HG02642 (cell line): Measurements from ENCODE around the gene THBS3.
A peak's percentile ranks its signal among the peaks of the same experiment; 100 is the strongest.
"Not testable (repeated sequence)": the region's sequence is repeated elsewhere in the genome, so short reads cannot be mapped to it uniquely, and the experiment has no call there.

Experiments
- ATAC-seq: cut with Tn5 transposase; IDR thresholded peaks from one replicate; pipeline ENCODE4 v1.9.1; 2021; ENCODE audit warnings: mild to moderate bottlenecking; ENCODE audit not compliant: unreplicated experiment, poor library complexity

THBS3 gene

DNA sequence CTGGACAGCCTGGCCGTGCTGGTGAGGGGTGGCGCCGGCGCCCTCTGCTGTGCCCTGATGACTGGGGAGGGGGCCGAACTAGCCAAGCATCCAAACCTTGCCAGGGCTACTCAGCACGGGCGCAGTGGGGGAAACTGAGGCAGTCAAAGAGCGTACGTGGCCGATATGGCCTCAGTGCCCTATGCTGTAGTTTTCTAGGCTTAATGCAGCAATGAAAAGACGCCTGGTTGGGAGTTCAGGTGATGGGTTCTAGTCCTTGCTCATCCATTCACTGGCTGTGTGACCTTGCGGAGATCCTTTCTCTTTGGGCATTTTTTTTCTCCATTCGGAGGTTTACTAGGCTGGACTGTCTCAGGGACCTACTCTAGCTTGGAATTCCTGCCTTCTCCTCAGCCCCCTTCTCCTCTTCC lies 1.6 kb upstream of the THBS3 start:
- ATAC-seq, result no peak

DNA sequence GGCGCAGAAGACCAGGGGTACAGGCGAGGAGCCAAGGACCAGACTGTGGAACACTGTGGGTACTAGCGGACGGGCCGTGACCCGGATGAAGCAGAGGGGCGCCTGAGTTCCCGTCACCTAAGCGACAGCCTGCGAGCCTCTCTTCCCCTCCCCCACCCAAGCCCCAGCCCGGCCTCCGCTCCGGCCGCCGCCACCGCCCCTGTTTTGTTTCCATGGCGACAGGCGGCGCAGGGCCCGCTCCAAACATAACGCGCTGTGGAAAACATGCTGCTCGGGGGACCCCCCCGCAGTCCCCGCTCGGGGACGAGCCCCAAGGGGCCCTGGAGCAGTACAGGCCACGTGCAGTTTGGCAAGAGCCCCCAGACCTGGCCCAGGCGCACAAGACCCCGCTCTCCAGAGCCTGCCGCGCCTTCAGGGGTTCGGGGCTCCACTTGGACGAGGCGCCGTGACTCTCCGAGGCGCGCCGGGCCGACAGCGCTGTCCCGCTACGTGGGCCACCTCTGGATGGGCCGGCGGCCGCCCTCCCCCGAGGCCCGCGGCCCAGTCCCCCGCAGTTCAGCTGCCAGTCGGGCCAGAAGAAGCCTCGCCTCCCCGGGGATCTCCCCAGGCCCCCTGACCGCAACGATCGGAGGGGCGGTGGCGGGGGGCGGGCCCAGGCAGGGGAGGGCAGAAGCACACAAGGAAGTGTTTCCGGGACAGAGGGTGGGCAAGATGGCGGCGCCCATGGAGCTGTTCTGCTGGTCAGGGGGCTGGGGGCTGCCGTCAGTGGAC lies 1.0 kb upstream of the THBS3 start, which contains the start of gene MTX1:
Gene MTX1, plus strand, starts transcription at position 155 of the 771 bp plus-strand sequence. Its CDS starts 110 bp downstream, at position 265.
- ATAC-seq, result peak; percentile 76

DNA sequence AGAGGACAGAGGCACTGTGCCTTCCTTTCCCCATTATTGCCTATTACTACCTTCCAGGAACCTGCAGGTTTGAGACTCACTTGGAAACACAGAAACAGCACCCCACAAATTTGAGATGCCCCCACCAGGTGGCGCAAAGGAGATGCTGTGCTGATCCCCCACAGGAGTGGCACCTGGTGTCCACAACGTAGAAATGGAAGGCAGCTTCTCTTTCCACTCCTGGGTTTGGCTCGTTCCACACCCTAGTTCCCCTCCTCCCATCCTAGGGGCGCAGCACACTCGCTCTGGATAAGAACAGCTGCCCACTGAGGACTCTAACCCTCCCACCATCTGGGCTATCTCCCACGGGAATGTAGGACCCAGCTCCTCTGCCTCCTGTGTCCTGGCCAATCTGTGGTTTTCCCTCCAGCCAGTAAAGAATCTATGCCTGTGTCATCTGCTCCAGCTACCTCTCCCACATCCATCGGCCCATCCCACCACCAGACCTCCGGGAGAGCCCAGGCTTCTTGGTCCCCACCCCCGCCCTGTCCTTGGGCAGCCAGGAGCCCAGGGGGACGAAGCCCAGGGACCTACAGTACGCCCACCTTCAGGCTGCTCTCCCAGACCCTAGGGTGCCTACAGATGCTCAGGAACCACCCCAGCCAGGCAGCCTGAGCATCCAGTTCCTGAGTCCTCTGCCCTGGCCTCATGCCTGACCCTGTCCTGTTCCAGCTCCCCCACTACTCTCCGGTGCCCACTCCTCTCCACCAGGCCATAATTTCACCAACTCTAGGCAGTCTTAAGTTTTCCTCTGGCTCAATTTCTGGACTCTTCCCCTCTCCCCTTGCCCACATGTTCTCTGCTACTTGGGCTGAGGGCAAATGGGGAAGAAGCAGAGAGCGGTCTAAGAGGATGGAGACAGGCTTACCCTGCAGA lies 549 bp downstream of the THBS3 start:
- ATAC-seq, result no peak

DNA sequence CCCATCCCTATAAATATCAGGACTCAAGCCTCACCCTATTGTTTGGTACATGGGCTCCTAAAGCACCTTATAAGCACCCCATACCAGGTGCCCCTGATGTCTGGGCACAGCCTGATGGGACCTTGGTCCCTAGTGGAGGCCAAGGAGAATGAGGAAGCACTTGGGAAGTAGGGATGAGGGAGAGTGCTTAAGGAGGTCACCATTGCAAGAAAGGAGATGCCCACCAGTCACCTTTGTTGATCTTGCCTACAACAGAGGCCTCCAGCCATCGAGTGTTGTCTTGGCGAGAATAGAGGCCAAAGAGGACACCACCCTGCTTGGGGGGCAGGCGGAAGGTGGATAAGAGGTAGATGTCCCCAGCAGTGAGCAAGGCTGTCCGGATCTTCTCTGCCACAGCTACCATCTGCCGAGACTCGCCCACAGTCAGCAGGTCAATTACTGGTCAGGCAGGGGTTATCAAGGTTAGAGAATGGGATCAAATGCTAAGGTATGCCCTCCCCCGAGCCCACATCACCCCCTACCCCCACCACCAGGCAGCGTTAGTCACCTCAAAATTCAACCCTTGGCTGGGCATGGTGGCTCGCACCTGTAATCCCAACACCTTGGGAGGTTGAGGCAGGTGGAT lies 1.6 kb downstream of the THBS3 start:
- ATAC-seq, result no peak

DNA sequence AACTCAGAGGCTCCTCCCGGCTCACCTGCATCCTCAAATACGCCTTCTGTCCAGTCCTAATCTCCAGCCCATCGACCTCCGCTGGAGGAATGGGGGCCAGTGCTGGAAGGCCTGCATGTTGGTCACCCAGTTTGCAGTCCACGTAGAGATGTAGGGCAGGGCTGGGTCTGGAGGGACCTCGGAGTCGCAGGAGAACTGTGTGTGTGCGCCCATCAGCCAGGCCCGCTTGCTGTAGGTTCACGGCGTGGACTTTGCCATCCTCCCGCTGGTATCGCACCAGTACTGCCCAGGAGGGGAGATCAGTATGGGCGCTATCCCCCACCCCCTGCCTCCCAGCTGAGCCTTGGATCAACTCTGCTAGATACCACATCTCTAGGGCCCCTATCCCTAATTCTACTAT lies 2.7 kb downstream of the THBS3 start:
- ATAC-seq, result no peak

DNA sequence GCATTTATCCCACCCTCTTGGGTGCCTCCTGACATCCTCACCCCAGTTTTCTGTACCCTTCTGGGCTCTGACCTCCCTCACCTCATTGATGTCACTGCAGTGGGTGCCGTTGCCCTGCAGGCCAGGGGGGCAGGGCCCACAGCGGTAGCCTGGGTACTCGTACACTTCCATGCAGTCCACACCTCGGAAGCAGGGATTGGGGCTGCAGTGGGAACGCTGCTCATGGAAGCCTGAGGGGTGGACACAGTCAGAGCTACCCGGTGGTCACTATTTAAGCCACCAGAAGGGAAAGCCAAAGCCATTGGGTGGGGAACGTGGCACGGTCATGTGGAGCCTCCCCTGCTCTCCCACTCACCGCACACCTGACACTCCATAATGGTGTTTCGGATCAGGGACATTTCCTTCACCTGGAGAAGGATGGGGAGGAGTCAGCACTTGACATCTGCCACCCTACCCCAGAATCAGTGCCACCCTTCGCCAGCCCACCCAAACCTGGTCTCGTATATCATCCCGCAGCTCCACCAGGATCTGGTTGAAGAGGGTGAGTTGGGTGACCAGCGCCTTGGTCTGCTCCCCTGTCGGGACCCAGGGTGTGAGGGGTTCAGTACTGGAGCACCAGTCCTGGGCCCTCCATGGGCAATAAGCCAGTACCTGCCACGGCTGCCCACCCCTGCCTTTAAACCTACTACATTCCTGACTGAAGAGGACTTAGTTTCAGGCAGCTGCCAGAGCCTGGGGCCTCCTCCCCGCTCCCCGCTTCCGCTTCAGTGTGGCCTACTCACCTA lies 4.8 kb downstream of the THBS3 start:
- no peak for ATAC-seq

DNA sequence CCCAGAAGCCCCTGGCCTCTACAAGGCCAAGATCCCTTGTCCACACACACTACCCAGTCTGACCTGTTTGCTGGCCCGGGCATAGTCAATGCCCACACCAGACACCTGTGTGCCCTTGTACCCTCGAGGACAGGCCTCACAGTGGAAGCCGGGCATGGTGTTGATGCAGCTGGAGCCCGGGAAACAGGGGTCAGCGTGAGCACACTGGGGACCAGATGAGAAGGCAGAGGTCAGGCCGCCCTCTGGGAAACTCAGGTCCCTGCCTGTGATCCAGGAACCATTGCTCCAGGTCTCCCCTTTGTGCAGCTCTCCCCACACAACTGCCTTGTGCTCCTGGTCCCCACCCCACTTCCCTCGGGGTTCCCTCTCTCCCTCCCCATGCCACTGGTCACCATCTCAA lies 5.5 kb downstream of the THBS3 start:
- no peak for ATAC-seq

DNA sequence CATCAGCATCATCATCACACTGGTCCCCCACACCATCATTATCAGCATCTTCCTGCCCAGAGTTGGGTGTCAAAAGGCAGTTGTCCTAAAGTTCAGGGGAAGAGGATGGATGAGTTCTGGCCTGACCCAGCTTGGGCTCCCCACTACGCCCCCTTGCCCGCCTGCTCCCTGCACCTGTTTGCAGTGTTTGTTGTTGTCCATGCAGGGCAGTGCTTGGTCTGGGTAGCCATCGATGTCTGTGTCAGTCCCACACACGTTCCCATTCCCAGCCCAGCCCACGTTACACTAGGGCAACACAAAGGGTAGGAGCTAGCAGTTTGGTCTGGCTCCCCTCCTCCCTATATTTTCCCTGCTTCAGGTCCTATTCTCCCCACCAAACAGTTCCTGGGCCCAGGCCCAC lies 6.8 kb downstream of the THBS3 start:
- ATAC-seq, result no peak

DNA sequence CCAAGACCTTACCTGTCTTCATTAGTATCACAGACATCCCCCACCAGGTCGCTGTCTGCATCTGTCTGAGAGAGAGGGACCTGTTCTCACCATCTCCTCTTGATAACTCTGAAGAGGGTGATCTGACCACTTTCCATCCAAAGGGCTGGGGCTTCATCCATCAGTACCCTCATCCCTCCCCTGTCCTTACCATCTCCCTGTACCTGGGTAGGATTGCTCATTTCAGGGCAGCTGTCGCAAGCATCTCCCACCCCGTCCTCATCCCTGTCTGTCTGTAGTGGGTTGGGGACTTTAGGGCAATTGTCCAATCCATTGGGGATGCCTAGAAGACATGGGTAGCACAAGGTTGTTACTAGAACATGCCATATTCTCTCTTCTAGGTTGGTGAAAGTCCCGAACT lies 7.9 kb downstream of the THBS3 start:
- no peak for ATAC-seq

DNA sequence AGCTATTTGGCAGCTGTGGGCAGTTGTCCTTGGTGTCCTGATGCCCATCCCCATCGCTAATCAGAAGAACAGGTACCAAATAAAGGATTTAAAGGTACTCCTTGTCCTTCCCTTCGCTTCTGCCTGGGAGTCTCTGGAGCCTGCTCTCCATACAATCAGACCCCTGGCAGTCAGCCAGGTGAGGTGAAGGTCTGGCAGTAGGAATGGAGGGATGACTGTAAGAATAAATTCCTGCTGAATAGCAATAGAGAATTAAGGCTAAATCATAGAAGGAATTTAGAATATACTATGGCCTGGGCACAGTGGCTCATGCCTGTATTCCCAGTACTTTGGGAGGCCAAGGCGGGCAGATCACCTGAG lies 9.2 kb downstream of the THBS3 start:
- ATAC-seq, result no peak

DNA sequence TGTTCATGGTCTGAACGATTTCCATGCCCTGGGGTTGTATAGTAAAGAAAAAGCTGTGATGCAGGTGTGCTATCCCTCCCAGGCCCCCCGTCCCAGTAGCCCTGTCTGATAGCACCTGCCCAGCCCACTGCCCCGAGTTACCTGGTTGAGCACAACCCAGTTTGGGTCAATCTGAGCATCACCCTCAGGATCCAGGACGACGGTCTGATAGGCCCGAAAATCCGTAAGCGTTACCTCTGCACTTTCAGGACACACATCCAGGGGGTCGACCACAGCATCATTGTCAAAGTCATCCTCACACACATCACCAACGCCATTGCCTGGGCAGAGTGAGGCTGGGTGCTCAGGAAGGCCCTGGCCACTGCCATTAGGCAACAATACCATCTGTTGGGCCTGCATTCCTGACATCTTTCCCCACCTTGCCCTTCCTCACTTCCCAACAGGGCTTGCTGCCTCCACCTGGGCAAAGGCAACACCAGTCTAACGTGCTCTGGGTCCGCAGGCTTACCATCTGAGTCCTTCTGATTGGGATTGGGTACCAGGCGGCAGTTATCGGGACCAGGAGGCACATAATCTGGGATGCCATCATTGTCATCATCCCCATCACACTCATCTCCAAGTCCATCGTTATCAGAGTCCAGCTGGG lies 9.7 kb downstream of the THBS3 start:
- no peak for ATAC-seq

DNA sequence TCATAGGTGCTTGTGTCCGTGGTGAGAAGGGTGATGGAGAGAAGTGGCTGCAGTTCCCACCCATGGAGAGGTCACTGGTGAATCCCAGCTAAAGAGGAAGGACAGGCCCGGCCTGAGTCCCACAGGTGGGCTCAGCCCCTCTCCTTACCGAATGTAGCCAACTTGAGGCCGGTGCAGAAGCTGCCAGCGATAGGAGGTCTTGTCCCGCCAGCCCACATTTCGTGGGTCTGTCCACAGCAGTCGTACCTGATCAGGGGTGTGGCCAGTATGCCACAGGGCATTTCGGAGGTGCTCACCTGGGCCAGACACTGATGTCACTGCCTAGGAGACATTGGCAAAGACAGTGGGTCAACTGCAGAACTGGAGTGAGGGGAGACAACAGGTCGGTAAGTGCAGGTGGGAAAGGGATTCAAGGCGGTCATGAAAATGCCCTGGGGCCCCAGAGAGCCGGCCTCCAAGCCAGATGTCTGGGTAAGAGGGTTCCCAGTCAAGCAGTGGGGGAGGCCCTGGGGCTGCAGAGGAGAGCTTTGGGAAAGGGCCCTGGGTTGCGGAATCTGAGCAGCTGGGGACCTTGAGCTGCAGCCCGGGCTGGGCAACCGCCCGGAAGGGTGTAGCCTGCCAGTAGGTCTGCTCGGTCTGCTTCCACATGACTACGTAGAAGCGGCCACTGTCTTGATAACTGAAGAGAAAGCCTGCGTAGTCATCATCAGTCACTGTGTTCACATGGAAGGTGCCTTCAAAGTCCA lies 10.6 kb downstream of the THBS3 start:
- no peak for ATAC-seq

DNA sequence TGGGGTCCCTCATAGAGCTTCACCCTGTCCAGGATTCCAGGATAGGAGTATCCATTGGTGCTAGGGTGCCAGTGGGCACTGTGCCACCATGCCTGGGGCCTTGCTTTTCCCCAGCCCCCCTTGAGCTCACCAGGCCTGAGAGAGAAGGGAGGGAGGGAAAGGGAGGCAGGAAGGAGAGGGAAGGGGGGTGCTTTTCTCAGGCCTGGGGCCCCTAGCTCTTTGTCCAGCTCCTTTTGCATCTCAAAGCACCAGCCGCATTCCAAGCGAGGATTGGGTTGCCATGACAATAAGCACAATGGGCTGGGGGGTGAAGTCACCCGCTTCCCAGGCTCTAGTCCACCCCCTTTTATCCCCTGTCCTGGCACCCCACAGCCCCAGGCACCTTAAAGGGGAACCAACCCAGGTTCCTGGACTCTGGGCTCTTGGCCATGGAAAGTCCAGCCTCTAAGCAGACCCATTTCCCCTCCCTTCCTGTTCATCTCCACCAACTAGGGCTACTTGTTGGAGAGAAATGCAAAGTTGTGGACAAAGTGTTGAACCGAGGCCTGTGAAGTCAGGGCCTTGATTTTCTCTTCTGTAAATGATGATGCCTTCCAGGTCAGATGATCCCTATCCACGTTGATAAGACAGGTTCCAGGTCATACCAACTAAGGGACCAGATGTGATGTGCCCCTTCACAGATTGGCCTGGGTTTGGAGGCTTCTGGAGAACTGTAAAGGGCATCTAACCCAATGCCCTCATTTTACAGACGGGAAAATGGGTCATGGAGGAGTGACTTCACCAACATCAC lies 11.4 kb downstream of the THBS3 start:
- no peak for ATAC-seq

DNA sequence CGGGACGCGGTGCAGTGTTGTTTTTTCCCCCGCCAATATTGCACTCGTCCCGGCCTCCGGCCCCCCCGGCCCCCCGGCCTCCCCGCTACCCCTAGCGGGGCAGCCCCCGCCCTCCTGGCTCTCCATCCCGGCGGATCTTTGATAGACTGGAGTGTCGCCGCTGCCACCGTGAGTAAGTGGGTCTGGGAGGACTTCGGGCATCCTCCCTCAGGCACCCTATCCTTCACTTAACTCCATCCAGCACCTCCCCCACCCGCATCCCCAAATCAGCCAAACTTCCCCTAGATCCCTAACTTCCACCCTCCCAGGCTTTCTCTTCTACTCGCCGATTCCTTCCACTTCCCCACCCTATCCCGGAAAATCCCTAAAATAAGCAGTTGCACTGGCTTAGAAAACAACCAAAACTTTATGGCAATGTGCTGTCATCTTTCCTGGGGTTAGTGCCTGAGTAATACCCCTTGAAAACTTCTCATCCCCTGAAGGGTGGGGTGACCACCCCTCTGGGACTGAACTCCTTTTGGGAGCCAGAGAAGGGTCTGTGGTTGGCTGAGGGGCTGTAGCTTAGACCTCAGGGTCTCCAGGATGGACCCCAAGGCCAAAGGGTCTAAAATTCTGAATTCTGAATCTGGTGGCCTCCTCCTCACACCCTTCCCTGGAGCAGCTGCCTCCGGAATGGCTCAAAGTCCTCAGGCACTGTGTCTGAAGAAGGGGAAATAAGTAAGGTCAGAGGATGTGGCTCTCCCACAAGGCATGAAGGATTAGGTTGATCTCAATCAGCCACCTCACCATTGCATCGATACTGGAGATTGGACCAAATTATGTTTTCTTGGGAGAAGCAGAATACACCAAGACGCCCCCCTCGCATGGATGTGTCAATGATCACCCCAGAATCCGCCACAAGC lies 12.2 kb downstream of the THBS3 start:
- no peak for ATAC-seq

DNA sequence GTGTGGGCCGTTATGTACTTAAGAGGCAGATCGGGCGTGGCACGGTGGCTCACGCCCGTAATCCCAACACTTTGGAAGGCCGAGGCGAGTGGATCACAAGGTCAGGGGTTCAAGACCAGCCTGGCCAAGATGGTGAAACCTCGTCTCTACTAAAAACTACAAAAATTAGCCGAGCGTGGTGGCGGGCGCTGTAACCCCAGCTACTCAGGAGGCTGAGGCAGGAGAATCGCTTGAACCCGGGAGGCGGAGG lies 13.8 kb downstream of the THBS3 start:
- not testable (repeated sequence) for ATAC-seq

DNA sequence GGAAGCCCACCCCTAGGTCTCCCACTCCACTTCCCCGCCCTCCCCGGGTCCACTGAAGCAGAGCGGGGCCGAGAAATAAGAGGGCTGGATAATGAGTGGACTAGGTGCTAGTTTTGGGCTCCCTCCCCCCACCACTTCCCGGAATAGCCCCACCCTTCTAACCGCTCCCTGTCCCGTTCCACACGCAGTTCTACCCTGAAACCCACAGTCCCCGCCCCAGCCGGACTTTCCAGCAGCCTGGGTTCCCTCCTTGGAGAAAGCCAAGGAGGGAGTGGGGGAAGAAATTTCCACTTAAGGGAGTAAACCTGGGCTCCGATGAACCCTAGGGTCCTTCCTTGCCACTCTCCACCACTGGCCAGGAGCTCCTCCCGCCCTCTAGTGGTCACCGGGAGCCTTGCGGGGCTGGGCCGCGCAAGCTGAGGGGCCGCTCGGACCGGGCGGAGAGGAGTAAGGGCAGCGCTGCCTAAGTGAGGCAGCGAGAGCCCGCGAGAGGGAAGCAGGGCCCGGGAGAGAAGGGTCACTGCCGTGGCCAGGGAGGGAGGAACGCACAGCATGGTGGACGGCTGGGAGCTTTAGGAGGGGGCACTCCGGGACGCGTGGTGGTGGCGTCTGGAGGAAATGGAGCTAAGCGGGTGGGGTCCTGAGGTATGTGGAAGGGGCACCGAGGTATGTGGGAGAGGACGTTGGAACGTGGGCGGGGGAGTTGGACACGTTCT lies 14.3 kb downstream of the THBS3 start:
- ATAC-seq, result peak; percentile 62
